OCI-LY7 (cell line): Measurements from ENCODE around the gene TFF2. TPM values are rescaled to one million over a fixed set of nuclear protein-coding genes. Genes with fewer than 3 reads are reported as not detected.

Experiments used
- BruUV-seq: library from RNA; stranded (reverse); fragments of 400-500 nt; replicated peaks from 2 replicates; lab custom pipeline; 2021; lab: Mats Ljungman, UMichigan
- CTCF ChIA-PET: fragments of 300-600 bp; sonication (Branson Sonifier 250); formaldehyde crosslinking; loops from one replicate; lab custom pipeline; 2022; ENCODE audit warnings: antibody characterized with exemption; ENCODE audit not compliant: unreplicated experiment; lab: Charles Lee
- POLR2A ChIA-PET: fragments of 300-600 bp; sonication (Branson Sonifier 250); formaldehyde crosslinking; loops from one replicate; lab custom pipeline; 2022; ENCODE audit warnings: antibody characterized with exemption; lab: Charles Lee
- DNase-seq: peaks from one replicate; pipeline ENCODE4 v3.0.0-alpha.2; 2015; ENCODE audit warnings: low spot score
- H2AFZ ChIP-seq: fragments of 200-600 bp; sonication (generic), shearing (Covaris generic); 2 replicates; pipeline ENCODE4 v1.6.1; 2014; ENCODE audit warnings: mild to moderate bottlenecking, antibody characterized with exemption, low read length, moderate library complexity
- H3K27ac ChIP-seq: fragments of 200-600 bp; sonication (generic); 2 replicates; pipeline ENCODE4 v1.5.1; 2014; ENCODE audit warnings: mixed run types, low read depth, mild to moderate bottlenecking, moderate library complexity, low read length, inconsistent platforms; ENCODE audit not compliant: poor library complexity, severe bottlenecking
- H3K36me3 ChIP-seq: fragments of 200-600 bp; sonication (generic); 2 replicates; pipeline ENCODE4 v1.6.1; 2014; ENCODE audit warnings: mild to moderate bottlenecking, antibody characterized with exemption, low read length, moderate library complexity, mixed read lengths; ENCODE audit not compliant: insufficient read depth
- H3K4me1 ChIP-seq: fragments of 200-600 bp; sonication (generic); 2 replicates; pipeline ENCODE4 v1.5.1; 2014; ENCODE audit warnings: mild to moderate bottlenecking, low read length; ENCODE audit not compliant: insufficient read depth, poor library complexity, severe bottlenecking
- H3K4me2 ChIP-seq: fragments of 200-600 bp; sonication (generic); 2 replicates; pipeline ENCODE4 v1.6.1; 2014; ENCODE audit warnings: mild to moderate bottlenecking, low read length
- H3K4me3 ChIP-seq: fragments of 200-600 bp; sonication (generic); 2 replicates; pipeline ENCODE4 v1.5.1; 2014; ENCODE audit warnings: mild to moderate bottlenecking, low read depth, low read length; ENCODE audit not compliant: poor library complexity, severe bottlenecking
- H3K79me2 ChIP-seq: fragments of 200-600 bp; sonication (generic); 2 replicates; pipeline ENCODE4 v1.6.1; 2016; ENCODE audit warnings: low read depth, mild to moderate bottlenecking, low read length, moderate library complexity, mixed read lengths; ENCODE audit not compliant: insufficient read depth
- H3K9me2 ChIP-seq: fragments of 200-600 bp; sonication (generic); 2 replicates; pipeline ENCODE4 v1.6.1; 2016; ENCODE audit warnings: mild to moderate bottlenecking, low read length, mixed read lengths; ENCODE audit not compliant: insufficient read depth
- H3K9me3 ChIP-seq: fragments of 200-600 bp; sonication (generic); 2 replicates; pipeline ENCODE4 v1.6.1; 2014; ENCODE audit warnings: mild to moderate bottlenecking, mixed run types, low read length, mixed read lengths
- H4K20me1 ChIP-seq: fragments of 200-600 bp; sonication (generic); 2 replicates; pipeline ENCODE4 v1.6.1; 2014; ENCODE audit warnings: mild to moderate bottlenecking, antibody characterized with exemption, low read length, moderate library complexity, mixed read lengths; ENCODE audit not compliant: insufficient read depth
- EZH2phosphoT487 ChIP-seq: fragments of 200-600 bp; sonication (generic); IDR thresholded peaks from 2 replicates; pipeline ENCODE4 v1.6.1; 2018; ENCODE audit warnings: low read depth, borderline replicate concordance, mild to moderate bottlenecking, mixed run types, antibody characterized with exemption, low read length, moderate library complexity, mixed read lengths
- intact Hi-C: fragments of 100-400 bp; cut with micrococcal nuclease; formaldehyde crosslinking; loops from one replicate; pipeline ENCODE4 v1.10.0; 2022; ENCODE audit not compliant: unreplicated experiment
- total RNA-seq, 2 experiments: library from RNA; depleted of rRNA in 1 of 2; stranded (reverse); fragments of >200 nt in 1 of 2; shearing (Covaris generic) in 1 of 2; gene quantifications; 2 replicates each; pipeline ENCODE4 v1.2.3, GENCODE V29; 2014 to 2022
- TF ChIP-seq, protein P1 (sequence below): fragments of 200-600 bp; sonication (generic); conservative IDR thresholded peaks from 2 replicates; pipeline ENCODE4 v1.5.1; 2014; ENCODE audit warnings: mild to moderate bottlenecking, antibody characterized with exemption, low read length, moderate library complexity, mixed read lengths

Gene TFF2
- total RNA-seq, 2 experiments from 2014 or later, result not detected

- no peak for DNase-seq
Measured at GRCh38 chr21:42324896-42325295, 25.9 kb downstream of the TFF2 start.

GRCh38 chr21:42321845-42322244, 28.9 kb downstream of the TFF2 start:
- POLR2A ChIA-PET, result no interaction called here
- Histone ChIP-seq H3K4me3 (no peak overlapping the region), H3K79me2 (no peaks in the 10 kb centered on the region), H2AFZ (no peak overlapping the region), H3K36me3 (no peaks in the 10 kb centered on the region), H3K4me1 (peaks cover 10% of the 10 kb centered on the region), H3K9me3 (no peaks in the 10 kb centered on the region), H3K9me2 (no peaks in the 10 kb centered on the region), H4K20me1 (no peaks in the 10 kb centered on the region), H3K4me2 (no peak overlapping the region), H3K27ac (no peak overlapping the region)
- intact Hi-C loops, result no loop called here
- TF ChIP-seq, protein P1, sequence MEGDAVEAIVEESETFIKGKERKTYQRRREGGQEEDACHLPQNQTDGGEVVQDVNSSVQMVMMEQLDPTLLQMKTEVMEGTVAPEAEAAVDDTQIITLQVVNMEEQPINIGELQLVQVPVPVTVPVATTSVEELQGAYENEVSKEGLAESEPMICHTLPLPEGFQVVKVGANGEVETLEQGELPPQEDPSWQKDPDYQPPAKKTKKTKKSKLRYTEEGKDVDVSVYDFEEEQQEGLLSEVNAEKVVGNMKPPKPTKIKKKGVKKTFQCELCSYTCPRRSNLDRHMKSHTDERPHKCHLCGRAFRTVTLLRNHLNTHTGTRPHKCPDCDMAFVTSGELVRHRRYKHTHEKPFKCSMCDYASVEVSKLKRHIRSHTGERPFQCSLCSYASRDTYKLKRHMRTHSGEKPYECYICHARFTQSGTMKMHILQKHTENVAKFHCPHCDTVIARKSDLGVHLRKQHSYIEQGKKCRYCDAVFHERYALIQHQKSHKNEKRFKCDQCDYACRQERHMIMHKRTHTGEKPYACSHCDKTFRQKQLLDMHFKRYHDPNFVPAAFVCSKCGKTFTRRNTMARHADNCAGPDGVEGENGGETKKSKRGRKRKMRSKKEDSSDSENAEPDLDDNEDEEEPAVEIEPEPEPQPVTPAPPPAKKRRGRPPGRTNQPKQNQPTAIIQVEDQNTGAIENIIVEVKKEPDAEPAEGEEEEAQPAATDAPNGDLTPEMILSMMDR, result no peak
- no peak for TF ChIP-seq EZH2phosphoT487
- DNase-seq, result no peak
- CTCF ChIA-PET, result no interaction called here
- no TSS peak for BruUV-seq

More at GRCh38 chr21:42324896-42325295, 25.9 kb downstream of the TFF2 start:
- H3K9me2 ChIP-seq, result no peaks in the 10 kb centered on the region
- intact Hi-C loops, result no loop called here
- ChIA-PET POLR2A (no interaction called here), CTCF (no interaction called here)
- H2AFZ ChIP-seq, result no peak overlapping the region
- peaks cover 4% of the 10 kb centered on the region; the same call in 1 of the 2 replicates for H3K9me3 ChIP-seq
- TF ChIP-seq, protein P1, result no peak
- TF ChIP-seq EZH2phosphoT487, result no peak
- BruUV-seq, result no TSS peak
- H4K20me1 ChIP-seq, result no peaks in the 10 kb centered on the region
- H3K4me1 ChIP-seq, result peaks cover 2% of the 10 kb centered on the region
- no peaks in the 10 kb centered on the region for H3K36me3 ChIP-seq
- no peak overlapping the region for H3K27ac ChIP-seq
- no peak overlapping the region for H3K4me3 ChIP-seq
- H3K79me2 ChIP-seq, result no peaks in the 10 kb centered on the region
- H3K4me2 ChIP-seq, result no peak overlapping the region

- H3K79me2 ChIP-seq, result no peaks in the 10 kb centered on the region
- BruUV-seq, result no TSS peak
- no peak overlapping the region for H3K27ac ChIP-seq
- no peaks in the 10 kb centered on the region for H3K36me3 ChIP-seq
- TF ChIP-seq EZH2phosphoT487, result no peak
- TF ChIP-seq, protein P1, result no peak
- ChIA-PET POLR2A (no interaction called here), CTCF (no interaction called here)
- H3K4me3 ChIP-seq, result no peak overlapping the region
- peaks cover 10% of the 10 kb centered on the region for H3K4me1 ChIP-seq
- no peaks in the 10 kb centered on the region for H4K20me1 ChIP-seq
- no peaks in the 10 kb centered on the region for H3K9me3 ChIP-seq
- no peaks in the 10 kb centered on the region for H3K9me2 ChIP-seq
- H3K4me2 ChIP-seq, result no peak overlapping the region
- no peak for DNase-seq
- H2AFZ ChIP-seq, result no peak overlapping the region
- intact Hi-C loops, result no loop called here
Measured at GRCh38 chr21:42321231-42321630, 29.6 kb downstream of the TFF2 start.
